Kidney (tissue), 14 donors: ENCODE results near the gene MBIP. TPM values are rescaled to one million over a fixed set of nuclear protein-coding genes. Genes with fewer than 3 reads are reported as not detected.

Experiments used
- DNase-seq, 5 donors: peaks; one replicate each; pipeline ENCODE4 v3.0.0-alpha.2; 2013 to 2020
- FAIRE-seq: peaks from 2 replicates; lab custom pipeline; 2012; peaks lifted over from hg19 to GRCh38; lab: Jason Lieb, UNC
- H3K27ac ChIP-seq, 2 donors: one replicate each; pipeline ENCODE4 v1.7.0; 2013; ENCODE audit warnings: low read depth in 2 of 2, low read length in 2 of 2, inconsistent platforms in 1 of 2
- H3K27me3 ChIP-seq: one replicate; pipeline ENCODE4 v1.7.1; 2013; ENCODE audit warnings: low read length, inconsistent platforms; ENCODE audit not compliant: control insufficient read depth, insufficient read depth
- H3K36me3 ChIP-seq, 3 donors: one replicate each; pipeline versions ENCODE4 v1.7.0 to v1.7.1; 2013; ENCODE audit warnings: low read length in 3 of 3, control low read depth in 1 of 3, inconsistent platforms in 1 of 3; ENCODE audit not compliant: insufficient read depth in 3 of 3, control insufficient read depth in 2 of 3
- H3K4me1 ChIP-seq, 3 donors: one replicate each; pipeline versions ENCODE4 v1.7.0 to v1.7.1; 2013; ENCODE audit warnings: low read length in 3 of 3, inconsistent platforms in 1 of 3, low read depth in 1 of 3; ENCODE audit not compliant: control insufficient read depth in 2 of 3, insufficient read depth in 2 of 3
- H3K4me3 ChIP-seq, 3 donors: one replicate each; pipeline versions ENCODE4 v1.7.0 to v1.8.1; 2013; ENCODE audit warnings: low read length in 3 of 3, control low read depth in 1 of 3, inconsistent platforms in 1 of 3
- H3K9ac ChIP-seq, 3 donors: one replicate each; pipeline versions ENCODE4 v1.7.0 to v1.7.1; 2013; ENCODE audit warnings: low read length in 3 of 3, control low read depth in 1 of 3, inconsistent platforms in 1 of 3
- H3K9me3 ChIP-seq, 3 donors: one replicate each; pipeline versions ENCODE4 v1.7.0 to v1.7.1; 2013; ENCODE audit warnings: low read length in 3 of 3, control low read depth in 1 of 3, inconsistent platforms in 1 of 3; ENCODE audit not compliant: control insufficient read depth in 2 of 3, insufficient read depth in 1 of 3
- CTCF ChIP-seq: IDR thresholded peaks from 3 replicates; pipeline ENCODE4 v1.5.1; 2012; ENCODE audit warnings: mild to moderate bottlenecking, moderate library complexity, borderline replicate concordance; ENCODE audit not compliant: insufficient read depth; ENCODE audit errors: extremely low read depth
- intact Hi-C: fragments of 100-400 bp; cut with DNase I; formaldehyde crosslinking; loops from one replicate; pipeline ENCODE4 v1.11.1; 2022
- polyA plus RNA-seq: library from polyadenylated mRNA; stranded (reverse); fragments of 350-450 nt; fragmentation: Illumina TruSeq; extraction: RNeasy Lipid Tissue Mini Kit (QIAGEN cat#74804); gene quantifications from one replicate; pipeline ENCODE4 v1.2.3, GENCODE V29; 2014; ENCODE audit warnings: low read depth, low replicate concordance; ENCODE audit not compliant: insufficient read depth
- total RNA-seq: library from RNA; stranded (reverse); fragmentation: NEBNext Ultra II Directional; extraction: Animal tissue kit (Norgen Biotek cat#: 25700); gene quantifications from one replicate; pipeline ENCODE4 v1.2.1, GENCODE V29; 2021
- donor health status: control.
- donor health status: control.
- donor health status: control.
- donor health status: control.
- donor health status: control.
- donor health status: DM: yes; HTN: yes; CAD: no.
- donor health status: Normal renal cell carcinoma (clear cell type).

MBIP gene
- total and polyA plus RNA-seq, 2 donors from 2014 or later, result 21.4 to 28.8 TPM

DNA sequence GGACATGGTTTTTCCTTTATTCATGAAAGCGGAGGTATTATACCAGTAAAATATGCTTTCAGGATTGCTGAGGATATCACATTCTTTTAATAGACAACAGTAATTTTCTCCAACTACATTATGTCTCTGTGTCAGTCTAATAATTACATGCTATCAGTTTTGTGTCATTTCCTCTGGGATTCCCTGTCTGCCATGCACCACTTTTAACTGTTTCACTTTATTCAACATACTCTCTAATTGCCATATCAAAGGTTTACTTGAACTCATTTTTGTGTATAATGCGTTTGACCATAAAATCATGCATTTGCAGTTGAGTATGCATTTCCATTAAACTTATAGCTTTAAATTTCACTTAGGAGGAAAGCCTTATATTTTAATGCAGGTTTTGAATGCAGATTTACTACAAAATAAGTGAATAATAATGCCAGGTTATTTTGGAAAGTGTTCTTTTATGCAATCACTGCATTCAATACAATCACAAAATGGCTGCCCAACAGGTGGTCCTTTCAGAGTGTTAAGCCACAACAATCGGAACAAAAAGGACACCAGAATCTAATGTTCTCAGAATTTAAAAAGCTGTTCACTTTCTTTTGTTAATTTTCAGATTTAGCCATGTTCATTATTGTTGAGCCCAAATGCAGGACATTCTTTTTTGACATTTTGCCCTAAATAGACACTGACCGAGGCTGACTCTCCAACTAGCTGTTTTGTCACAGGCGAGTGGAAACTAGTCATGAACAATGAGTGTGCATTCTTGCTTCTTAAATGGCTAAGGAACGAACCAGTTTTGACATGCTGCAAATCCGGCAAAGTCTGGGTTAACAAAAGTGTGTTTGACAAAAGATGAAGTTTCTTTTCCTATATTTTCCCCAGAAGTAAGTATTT is 40.9 kb downstream of the MBIP start:
- Histone ChIP-seq H3K4me1 (no peaks in the 10 kb centered on the region), H3K27ac (no peak overlapping the region), H3K9ac (no peak overlapping the region), H3K36me3 (no peaks in the 10 kb centered on the region), H3K4me3 (no peak overlapping the region), H3K27me3 (no peaks in the 10 kb centered on the region), H3K9me3 (no peaks in the 10 kb centered on the region)
- FAIRE-seq (no peak), DNase-seq (no peak)
- intact Hi-C loops, result no loop called here
- TF ChIP-seq CTCF, result no peak

- FAIRE-seq (no peak), DNase-seq (no peak)
- no peak for TF ChIP-seq CTCF
- Histone ChIP-seq H3K36me3 (no peaks in the 10 kb centered on the region), H3K27me3 (peaks cover 20% of the 10 kb centered on the region), H3K4me1 (peaks cover 0 to 4% (median 0%) of the 10 kb centered on the region in 3 donors), H3K4me3 (no peak overlapping the region), H3K27ac (no peak overlapping the region), H3K9ac (no peak overlapping the region), H3K9me3 (no peaks in the 10 kb centered on the region)
- intact Hi-C loops, result no loop called here
Measured at GRCh38 chr14:36275741-36276140, 44.7 kb downstream of the MBIP start.

- no peak for TF ChIP-seq CTCF
- Histone ChIP-seq H3K4me1 (peaks cover 0 to 4% (median 0%) of the 10 kb centered on the region in 3 donors), H3K27ac (no peak overlapping the region), H3K9me3 (no peaks in the 10 kb centered on the region), H3K9ac (no peak overlapping the region), H3K36me3 (no peaks in the 10 kb centered on the region), H3K27me3 (peaks cover 20% of the 10 kb centered on the region), H3K4me3 (peak overlapping the region; percentile 62 to 82 (median 62))
- FAIRE-seq, result no peak
- peak in 4 of 5 donors; percentile 24 to 46 (median 34) for DNase-seq
- intact Hi-C loops, result no loop called here
Measured at GRCh38 chr14:36271939-36272907, 48.2 kb downstream of the MBIP start.
